Measurements from ENCODE around the gene CPN1. TPM values are rescaled to one million over a fixed set of nuclear protein-coding genes. Genes with fewer than 3 reads are reported as not detected.
"Not testable (repeated sequence)": the region's sequence is repeated elsewhere in the genome, so short reads cannot be mapped to it uniquely, and the experiment has no call there.

CPN1 gene
- total RNA-seq, 1 experiment from 2014 or later, result not detected

GRCh38 chr10:100086708-100087107 lies 5.0 kb upstream of the CPN1 start:
- in situ Hi-C loops (cut with HindIII; ENCODE audit: low pct_unique_long_range_greater_than_20kb, low sequenced_read_pairs); DNase-seq (ENCODE audit: low read depth): not testable (repeated sequence)

- in situ Hi-C loops (cut with HindIII; ENCODE audit: low pct_unique_long_range_greater_than_20kb, low sequenced_read_pairs), result no loop called here
- DNase-seq (ENCODE audit: low read depth), result no peak
Observed at GRCh38 chr10:100085596-100085995, 3.9 kb upstream of the CPN1 start.

- DNase-seq (ENCODE audit: low read depth), result no peak
- in situ Hi-C loops (cut with HindIII; ENCODE audit: low pct_unique_long_range_greater_than_20kb, low sequenced_read_pairs), result no loop called here
Observed at GRCh38 chr10:100083623-100084022, 2.0 kb upstream of the CPN1 start.

DNA sequence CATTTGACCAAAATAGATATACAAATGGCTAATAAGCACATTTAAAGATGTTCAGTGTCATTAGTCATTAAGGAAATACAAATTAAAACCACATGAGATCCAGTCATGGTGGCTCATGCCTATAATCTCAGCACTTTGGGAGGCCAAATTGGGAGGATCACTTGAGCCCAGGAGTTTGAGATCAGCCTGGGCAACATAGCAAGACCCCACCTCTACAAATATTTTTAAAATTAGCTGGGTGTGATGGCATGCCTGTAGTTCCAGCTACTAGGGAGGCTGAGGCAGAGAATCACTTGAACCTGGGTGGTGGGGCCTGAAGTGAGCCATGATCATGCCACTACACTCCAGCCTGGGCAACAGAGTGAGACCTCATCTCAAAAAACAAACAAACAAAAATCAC lies 607 bp upstream of the CPN1 start:
- in situ Hi-C loops (cut with HindIII; ENCODE audit: low pct_unique_long_range_greater_than_20kb, low sequenced_read_pairs); DNase-seq (ENCODE audit: low read depth): not testable (repeated sequence)

- no peak for DNase-seq (ENCODE audit: low read depth)
- in situ Hi-C loops (cut with HindIII; ENCODE audit: low pct_unique_long_range_greater_than_20kb, low sequenced_read_pairs), result no loop called here
Observed at GRCh38 chr10:100076750-100077149, 4.9 kb downstream of the CPN1 start.

DNA sequence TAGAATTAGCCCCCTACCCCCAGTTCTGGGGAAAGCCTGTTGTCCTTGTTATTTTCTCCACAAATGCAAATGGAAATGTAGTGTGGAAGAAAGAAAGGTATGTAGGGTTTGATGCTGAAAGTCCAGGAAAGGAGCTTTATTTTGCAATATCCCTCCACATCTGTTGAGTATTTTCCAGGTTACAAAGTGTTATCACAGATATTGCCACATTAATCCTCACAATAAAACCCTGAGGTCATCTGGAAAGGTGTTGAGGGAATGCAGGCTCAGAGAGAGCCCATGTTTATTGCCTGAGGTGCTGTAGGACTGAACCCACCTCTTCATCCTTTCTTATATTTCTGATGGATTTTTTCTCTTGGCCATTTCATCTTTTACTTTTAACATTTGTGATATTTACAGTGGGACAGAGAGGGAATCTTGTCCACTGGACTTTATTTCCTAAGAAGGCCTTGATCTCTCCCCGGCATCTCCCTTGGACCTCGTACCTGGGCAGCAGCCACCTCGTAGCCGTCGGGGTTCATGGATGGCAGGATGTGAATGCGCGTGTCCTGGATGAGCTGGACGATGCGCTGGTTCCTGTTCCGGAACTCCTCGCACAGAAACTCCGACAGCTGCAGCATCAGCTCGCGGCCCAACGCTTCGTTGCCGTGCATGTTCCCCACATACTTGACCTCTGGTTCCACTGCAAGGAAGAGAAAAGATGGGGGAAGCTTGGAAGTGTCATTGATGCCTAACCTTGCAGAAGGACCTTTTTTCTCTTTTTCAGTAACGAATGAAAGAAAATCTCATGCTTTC lies 6.0 kb downstream of the CPN1 start:
- in situ Hi-C loops (cut with HindIII; ENCODE audit: low pct_unique_long_range_greater_than_20kb, low sequenced_read_pairs), result no loop called here
- no peak for DNase-seq (ENCODE audit: low read depth)

- in situ Hi-C loops (cut with HindIII; ENCODE audit: low pct_unique_long_range_greater_than_20kb, low sequenced_read_pairs), result no loop called here
- no peak for DNase-seq (ENCODE audit: low read depth)
Observed at GRCh38 chr10:100072514-100072913, 9.2 kb downstream of the CPN1 start.

- no peak for DNase-seq (ENCODE audit: low read depth)
- in situ Hi-C loops (cut with HindIII; ENCODE audit: low pct_unique_long_range_greater_than_20kb, low sequenced_read_pairs), result no loop called here
Observed at GRCh38 chr10:100071529-100071928, 10.1 kb downstream of the CPN1 start.

- in situ Hi-C loops (cut with HindIII; ENCODE audit: low pct_unique_long_range_greater_than_20kb, low sequenced_read_pairs), result no loop called here
Observed at GRCh38 chr10:100067466-100067865, 14.2 kb downstream of the CPN1 start.

GRCh38 chr10:100065084-100065660 lies 16.5 kb downstream of the CPN1 start:
- in situ Hi-C loops (cut with HindIII; ENCODE audit: low pct_unique_long_range_greater_than_20kb, low sequenced_read_pairs), result no loop called here
- DNase-seq (ENCODE audit: low read depth), result no peak

More at GRCh38 chr10:100067466-100067865, 14.2 kb downstream of the CPN1 start:
- no peak for DNase-seq (ENCODE audit: low read depth)

DNA sequence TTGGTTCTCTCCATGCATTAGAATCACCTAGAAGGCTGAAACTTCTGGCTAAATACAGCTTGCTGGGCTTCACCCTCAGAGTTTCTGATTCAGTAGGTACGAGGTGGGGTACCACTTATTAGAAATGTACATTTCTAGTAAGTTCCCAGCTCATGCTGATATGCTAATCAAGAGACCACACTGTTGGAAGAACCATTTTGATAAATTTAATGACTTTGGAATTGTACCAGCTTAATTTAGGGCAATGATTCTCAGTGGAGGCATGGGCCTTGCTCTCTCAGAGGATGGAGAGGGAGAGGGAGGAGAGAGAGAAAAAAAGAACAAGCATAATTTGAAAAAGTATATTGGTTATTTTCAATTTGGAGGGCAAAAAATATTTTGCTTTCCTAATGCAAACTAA lies 20.3 kb downstream of the CPN1 start:
- in situ Hi-C loops (cut with HindIII; ENCODE audit: low pct_unique_long_range_greater_than_20kb, low sequenced_read_pairs), result no loop called here
- no peak for DNase-seq (ENCODE audit: low read depth)

GRCh38 chr10:100057948-100058347 lies 23.7 kb downstream of the CPN1 start:
- in situ Hi-C loops (cut with HindIII; ENCODE audit: low pct_unique_long_range_greater_than_20kb, low sequenced_read_pairs), result no loop called here

DNA sequence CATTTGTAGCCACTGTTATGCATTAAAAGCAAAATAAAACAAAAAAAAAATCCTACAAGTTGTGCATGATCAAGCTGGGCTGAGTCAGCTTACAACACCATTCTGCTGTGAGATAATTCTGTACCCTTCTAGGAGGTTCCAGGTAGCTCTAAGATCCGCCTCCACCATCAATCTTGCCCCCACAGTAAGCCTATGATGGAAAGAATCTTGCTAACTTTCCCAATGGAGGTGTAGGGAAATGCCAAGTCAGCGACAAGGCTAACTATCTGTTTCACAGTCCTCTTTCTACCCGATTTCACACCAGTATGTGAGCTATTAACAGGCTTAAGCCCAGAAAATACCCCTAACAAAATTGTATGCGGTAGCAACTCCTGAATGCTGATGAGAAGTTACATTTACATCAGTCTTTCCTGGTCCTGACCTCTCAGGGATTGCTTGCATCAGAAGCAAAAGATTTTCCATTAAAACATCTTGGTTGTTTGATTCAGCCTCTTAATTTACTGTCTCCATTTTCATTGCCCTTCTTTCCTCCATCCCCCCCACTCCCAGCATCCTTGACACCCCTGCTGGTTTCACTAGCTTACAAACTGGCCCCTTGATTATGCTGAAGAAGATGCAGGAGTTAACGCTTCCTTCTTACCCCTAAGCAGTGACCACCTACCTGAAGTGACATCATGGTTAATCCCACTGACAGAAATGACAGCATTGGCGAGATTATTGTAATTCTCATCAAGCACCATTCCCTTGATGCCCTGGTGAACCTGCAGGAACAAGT lies 27.8 kb downstream of the CPN1 start:
- in situ Hi-C loops (cut with HindIII; ENCODE audit: low pct_unique_long_range_greater_than_20kb, low sequenced_read_pairs), result no loop called here
- no peak for DNase-seq (ENCODE audit: low read depth)

More at GRCh38 chr10:100057948-100058347, 23.7 kb downstream of the CPN1 start:
- no peak for DNase-seq (ENCODE audit: low read depth)

- DNase-seq (ENCODE audit: low read depth), result peak; percentile 56
- in situ Hi-C loops (cut with HindIII; ENCODE audit: low pct_unique_long_range_greater_than_20kb, low sequenced_read_pairs), result no loop called here
Observed at GRCh38 chr10:100046021-100046486, 35.6 kb downstream of the CPN1 start.

DNA sequence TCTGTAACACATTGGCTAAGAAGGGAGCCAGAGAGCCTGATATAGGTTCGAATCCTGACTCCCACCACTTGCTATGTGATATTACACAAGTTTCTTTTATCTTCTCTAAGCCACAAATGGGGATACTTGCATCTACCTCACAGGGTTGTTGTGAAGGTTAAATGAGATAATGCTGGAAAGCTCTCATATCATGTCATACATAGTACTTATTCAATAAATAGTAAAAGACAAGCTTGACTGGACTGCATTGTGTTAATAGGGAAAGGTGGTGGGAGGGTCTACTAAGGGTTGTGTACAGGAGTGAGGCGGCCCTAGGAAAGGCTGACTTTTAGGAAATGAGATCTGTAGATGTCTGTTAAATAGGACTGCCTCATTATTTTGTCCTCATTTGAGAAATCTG lies 36.1 kb downstream of the CPN1 start:
- no peak for DNase-seq (ENCODE audit: low read depth)
- in situ Hi-C loops (cut with HindIII; ENCODE audit: low pct_unique_long_range_greater_than_20kb, low sequenced_read_pairs), result no loop called here

DNA sequence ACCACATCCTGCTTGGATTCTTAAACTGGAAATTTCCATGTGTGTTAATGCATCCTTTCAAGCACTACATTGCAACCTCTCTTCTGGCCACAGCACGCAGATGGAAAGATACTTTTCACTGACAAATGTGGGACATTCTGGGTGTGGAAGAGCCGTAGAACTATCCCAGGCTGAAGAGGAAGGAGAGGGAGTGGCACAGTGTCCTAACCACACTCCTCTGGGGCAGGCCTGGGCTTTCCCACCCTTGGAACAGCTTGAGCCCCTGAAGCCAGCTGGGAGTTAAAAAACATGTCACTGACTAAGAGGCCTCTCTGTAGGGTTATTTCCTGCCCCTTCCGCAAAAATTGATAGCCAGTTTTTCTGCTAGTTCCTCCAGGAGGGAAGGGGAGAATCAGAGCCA lies 37.9 kb downstream of the CPN1 start:
- in situ Hi-C loops (cut with HindIII; ENCODE audit: low pct_unique_long_range_greater_than_20kb, low sequenced_read_pairs), result no loop called here
- no peak for DNase-seq (ENCODE audit: low read depth)

GRCh38 chr10:100043344-100043743 lies 38.3 kb downstream of the CPN1 start:
- no peak for DNase-seq (ENCODE audit: low read depth)

DNA sequence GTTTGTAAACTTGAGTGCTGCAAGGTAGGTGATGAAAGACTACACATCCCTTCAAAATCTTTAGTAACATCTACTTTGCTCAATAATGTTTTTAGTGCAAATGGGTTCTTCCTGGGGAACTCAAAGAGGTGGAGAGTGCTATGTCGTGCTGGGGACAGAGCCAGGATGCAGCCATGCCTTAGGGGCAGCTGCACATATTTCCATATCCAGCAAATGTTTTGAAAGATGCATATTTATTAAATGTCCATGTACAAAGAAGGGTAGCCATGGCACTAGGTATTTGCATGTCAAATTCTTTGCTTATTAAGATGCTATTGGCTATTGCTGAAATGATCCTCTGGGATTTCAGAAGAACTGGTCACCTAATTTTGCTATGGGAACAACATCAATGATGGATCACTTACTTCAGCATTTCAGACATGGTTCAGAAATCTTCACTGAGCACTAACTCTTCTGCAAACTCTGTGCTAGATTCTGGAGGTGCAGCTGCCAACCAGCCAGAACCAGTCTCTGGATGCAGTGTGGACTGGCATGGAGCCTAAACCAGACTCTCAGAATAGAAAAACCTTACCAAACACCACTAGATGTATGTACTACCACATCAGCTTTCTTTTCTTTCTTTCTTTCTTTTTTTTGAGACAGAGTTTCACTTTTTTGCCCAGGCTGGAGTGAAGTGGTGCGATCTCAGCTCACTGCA lies 40.2 kb downstream of the CPN1 start:
- no peak for DNase-seq (ENCODE audit: low read depth)
- in situ Hi-C loops (cut with HindIII; ENCODE audit: low pct_unique_long_range_greater_than_20kb, low sequenced_read_pairs), result no loop called here

More at GRCh38 chr10:100043344-100043743, 38.3 kb downstream of the CPN1 start:
- in situ Hi-C loops (cut with HindIII; ENCODE audit: low pct_unique_long_range_greater_than_20kb, low sequenced_read_pairs), result no loop called here
